Fibroblast of lung (primary cell): ENCODE data around the gene GPM6B. TPM values are rescaled to one million over a fixed set of nuclear protein-coding genes. Genes with fewer than 3 reads are reported as not detected.

ENCODE experiments used
- DNase-seq, 2 donors: peaks; one replicate each; pipeline versions ENCODE4 v3.0.0 to v3.0.0-alpha.2; 2010; ENCODE audit warnings: low read depth in 2 of 2
- H2AFZ ChIP-seq: 2 replicates; pipeline ENCODE4 v1.5.1; 2012; ENCODE audit warnings: low read length, control low read depth, inconsistent platforms
- H3K27ac ChIP-seq: 2 replicates; pipeline ENCODE4 v1.5.1; 2011; ENCODE audit warnings: low read length, control low read depth; ENCODE audit not compliant: insufficient read depth
- H3K27me3 ChIP-seq: 2 replicates; pipeline ENCODE4 v1.5.1; 2011; ENCODE audit warnings: mild to moderate bottlenecking, low read length; ENCODE audit not compliant: control insufficient read depth, insufficient read depth
- H3K36me3 ChIP-seq: 2 replicates; pipeline ENCODE4 v1.5.1; 2011; ENCODE audit warnings: low read length; ENCODE audit not compliant: control insufficient read depth, insufficient read depth
- H3K4me1 ChIP-seq: 2 replicates; pipeline ENCODE4 v1.5.1; 2011; ENCODE audit warnings: low read length; ENCODE audit not compliant: control insufficient read depth, insufficient read depth; ENCODE audit errors: extremely low read depth
- H3K4me2 ChIP-seq: 2 replicates; pipeline ENCODE4 v1.5.1; 2011; ENCODE audit warnings: low read length, control low read depth; ENCODE audit not compliant: insufficient read depth; ENCODE audit errors: extremely low read depth
- H3K4me3 ChIP-seq, 4 experiments: fragments of 200-600 bp in 1 of 4; sonication (generic) in 1 of 4; replicated peaks in 1 of 4; 2 replicates each; pipeline ENCODE4 v1.5.1; 2011 to 2016; ENCODE audit warnings: low read length in 4 of 4, low read depth in 3 of 4, mild to moderate bottlenecking in 3 of 4, control low read depth in 2 of 4, inconsistent platforms in 1 of 4, mixed read lengths in 1 of 4; ENCODE audit not compliant: insufficient read depth in 1 of 4; ENCODE audit errors: control extremely low read depth in 1 of 4
- H3K79me2 ChIP-seq: 2 replicates; pipeline ENCODE4 v1.5.1; 2012; ENCODE audit warnings: mild to moderate bottlenecking, low read length, inconsistent platforms; ENCODE audit not compliant: control insufficient read depth, insufficient read depth
- H3K9ac ChIP-seq: 2 replicates; pipeline ENCODE4 v1.5.1; 2011; ENCODE audit warnings: mild to moderate bottlenecking, low read length, control low read depth; ENCODE audit not compliant: insufficient read depth
- H3K9me3 ChIP-seq: 2 replicates; pipeline ENCODE4 v1.5.1; 2012; ENCODE audit warnings: low read depth, low read length; ENCODE audit not compliant: control insufficient read depth, insufficient read depth
- H4K20me1 ChIP-seq: 2 replicates; pipeline ENCODE4 v1.5.1; 2011; ENCODE audit warnings: low read length; ENCODE audit not compliant: control insufficient read depth, insufficient read depth; ENCODE audit errors: extremely low read depth
- EZH2 ChIP-seq: IDR thresholded peaks from 2 replicates; pipeline ENCODE4 v1.5.1; 2012; ENCODE audit warnings: low read length, control low read depth, mild to moderate bottlenecking; ENCODE audit errors: missing control alignments
- polyA plus RNA-seq, 2 donors: library from polyadenylated mRNA; depleted of rRNA in 1 of 2; stranded (reverse) in 1 of 2; unstranded in 1 of 2; fragments of >200 nt; gene quantifications; 2 replicates each; pipeline ENCODE4 v1.2.1, GENCODE V29; 2011 to 2012; ENCODE audit warnings: missing spikeins in 1 of 2
- total RNA-seq: library from RNA; depleted of rRNA; stranded (reverse); fragments of >200 nt; gene quantifications from 2 replicates; pipeline ENCODE4 v1.2.1, GENCODE V29; 2014
- TF ChIP-seq, protein P1 (sequence below), 2 donors: IDR thresholded peaks in 1 of 2; conservative IDR thresholded peaks in 1 of 2; 1 replicate in 1 of 2; 2 replicates in 1 of 2; pipeline ENCODE4 v1.5.1; 2011 to 2012; ENCODE audit warnings: low read length in 2 of 2, control low read depth in 1 of 2, inconsistent platforms in 1 of 2, low read depth in 1 of 2, mild to moderate bottlenecking in 1 of 2

GPM6B gene
- total and polyA plus RNA-seq, 2 donors (not counting 1 experiment from before 2014, with no cell fraction given), result 0.99 to 5.2 TPM

DNA sequence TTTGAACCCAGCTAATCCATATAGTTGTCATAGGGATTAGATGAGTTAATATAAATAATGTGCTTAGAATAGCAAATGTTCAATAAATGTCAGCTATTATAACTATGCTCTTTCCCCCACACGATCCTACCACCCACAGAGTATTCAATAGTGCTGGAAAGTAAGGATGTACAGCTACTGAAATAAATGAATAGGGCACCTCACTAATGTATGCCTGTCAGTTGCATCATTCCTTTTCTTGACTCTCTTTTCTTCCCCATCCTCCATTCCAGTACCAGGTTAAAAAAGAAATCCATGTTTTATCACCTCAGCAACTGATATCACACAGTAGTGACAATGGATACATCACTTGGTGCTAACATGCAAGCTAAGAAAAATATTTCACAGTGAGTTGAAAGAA is 42.8 kb upstream of the GPM6B start:
- Histone ChIP-seq H4K20me1 (no peaks in the 10 kb centered on the region), H3K27ac (no peak overlapping the region), H3K36me3 (no peaks in the 10 kb centered on the region), H3K79me2 (no peaks in the 10 kb centered on the region), H2AFZ (no peak overlapping the region), H3K4me1 (no peaks in the 10 kb centered on the region), H3K27me3 (no peaks in the 10 kb centered on the region), H3K4me2 (no peak overlapping the region), H3K9ac (no peak overlapping the region), H3K4me3 (no peak overlapping the region), H3K9me3 (no peaks in the 10 kb centered on the region)
- no peak for TF ChIP-seq EZH2
- TF ChIP-seq, protein P1, sequence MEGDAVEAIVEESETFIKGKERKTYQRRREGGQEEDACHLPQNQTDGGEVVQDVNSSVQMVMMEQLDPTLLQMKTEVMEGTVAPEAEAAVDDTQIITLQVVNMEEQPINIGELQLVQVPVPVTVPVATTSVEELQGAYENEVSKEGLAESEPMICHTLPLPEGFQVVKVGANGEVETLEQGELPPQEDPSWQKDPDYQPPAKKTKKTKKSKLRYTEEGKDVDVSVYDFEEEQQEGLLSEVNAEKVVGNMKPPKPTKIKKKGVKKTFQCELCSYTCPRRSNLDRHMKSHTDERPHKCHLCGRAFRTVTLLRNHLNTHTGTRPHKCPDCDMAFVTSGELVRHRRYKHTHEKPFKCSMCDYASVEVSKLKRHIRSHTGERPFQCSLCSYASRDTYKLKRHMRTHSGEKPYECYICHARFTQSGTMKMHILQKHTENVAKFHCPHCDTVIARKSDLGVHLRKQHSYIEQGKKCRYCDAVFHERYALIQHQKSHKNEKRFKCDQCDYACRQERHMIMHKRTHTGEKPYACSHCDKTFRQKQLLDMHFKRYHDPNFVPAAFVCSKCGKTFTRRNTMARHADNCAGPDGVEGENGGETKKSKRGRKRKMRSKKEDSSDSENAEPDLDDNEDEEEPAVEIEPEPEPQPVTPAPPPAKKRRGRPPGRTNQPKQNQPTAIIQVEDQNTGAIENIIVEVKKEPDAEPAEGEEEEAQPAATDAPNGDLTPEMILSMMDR (conservative IDR thresholded peaks at IDR 0.05 in 1 of 2, IDR thresholded peaks at IDR 0.05 in 1 of 2; ENCODE audit: low read depth in 1 of 2, low read length in 2 of 2), result no peak
- no peak for DNase-seq

DNA sequence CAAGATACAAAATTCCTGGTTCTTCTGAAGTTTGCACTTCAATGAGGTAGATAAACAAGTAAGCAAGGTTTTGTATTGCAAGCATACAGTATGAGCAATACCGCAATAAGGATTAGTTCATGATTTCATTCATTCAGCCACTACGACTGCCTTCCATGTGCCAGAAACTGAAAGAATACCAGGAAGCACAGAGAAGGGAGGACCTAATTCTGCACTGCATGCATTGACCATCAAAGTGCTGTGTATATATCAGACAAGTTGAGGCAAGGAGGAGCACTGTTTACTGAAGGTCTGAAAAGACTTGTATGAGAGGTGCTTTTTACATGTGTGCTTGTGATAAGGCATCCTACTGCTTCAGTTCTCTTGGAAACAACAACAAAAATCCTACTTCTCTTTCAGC is 40.9 kb upstream of the GPM6B start:
- no peak for DNase-seq
- no peaks in the 10 kb centered on the region for H3K79me2 ChIP-seq
- H3K9ac ChIP-seq, result no peak overlapping the region
- H3K9me3 ChIP-seq, result no peaks in the 10 kb centered on the region
- no peaks in the 10 kb centered on the region for H4K20me1 ChIP-seq
- TF ChIP-seq, protein P1 (conservative IDR thresholded peaks at IDR 0.05 in 1 of 2, IDR thresholded peaks at IDR 0.05 in 1 of 2; ENCODE audit: low read depth in 1 of 2, low read length in 2 of 2), result no peak
- TF ChIP-seq EZH2, result no peak
- no peaks in the 10 kb centered on the region for H3K36me3 ChIP-seq
- H2AFZ ChIP-seq, result no peak overlapping the region
- no peak overlapping the region for H3K4me3 ChIP-seq
- no peaks in the 10 kb centered on the region for H3K4me1 ChIP-seq
- no peak overlapping the region for H3K4me2 ChIP-seq
- H3K27me3 ChIP-seq, result no peaks in the 10 kb centered on the region
- H3K27ac ChIP-seq, result no peak overlapping the region

DNA sequence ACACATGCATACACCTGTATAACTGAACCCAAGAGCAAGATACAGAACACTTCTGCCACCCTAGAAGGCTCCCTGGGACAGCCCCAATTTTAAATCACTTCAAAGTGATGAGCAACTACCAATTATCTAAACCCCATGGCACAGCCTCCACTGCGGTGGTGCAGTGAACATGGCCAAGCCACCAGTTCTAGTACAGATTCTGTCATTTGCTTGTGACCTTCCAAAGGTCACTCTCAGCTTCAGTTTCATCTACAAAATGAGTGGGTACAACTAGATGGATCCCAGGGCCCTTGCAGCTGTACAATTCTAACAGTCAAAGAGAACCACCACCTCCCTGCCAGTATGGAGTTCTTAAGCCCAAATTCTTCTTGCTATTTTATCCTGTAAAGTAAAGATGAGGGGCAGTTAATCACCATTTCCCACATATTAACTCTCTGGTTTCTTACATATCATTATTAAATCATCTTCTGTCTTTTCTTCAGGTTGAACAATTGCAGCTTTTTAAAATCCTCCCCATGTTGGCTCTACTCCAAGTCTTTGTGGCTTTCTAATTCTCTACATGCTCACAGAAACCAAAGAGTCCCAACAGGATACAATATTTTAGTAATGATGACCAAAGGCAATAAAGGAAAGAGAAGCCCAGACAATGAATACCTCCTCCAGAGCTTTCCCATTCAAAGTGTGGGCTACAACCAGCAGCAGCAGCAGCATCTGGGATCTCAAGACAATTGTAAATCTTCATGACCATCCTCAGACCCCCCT is 39.0 kb upstream of the GPM6B start:
- no peaks in the 10 kb centered on the region for H3K79me2 ChIP-seq
- no peaks in the 10 kb centered on the region for H3K27me3 ChIP-seq
- DNase-seq, result peak; percentile 10 to 26
- H3K4me2 ChIP-seq, result no peak overlapping the region
- no peaks in the 10 kb centered on the region for H3K36me3 ChIP-seq
- H4K20me1 ChIP-seq, result no peaks in the 10 kb centered on the region
- H2AFZ ChIP-seq, result no peak overlapping the region
- no peak overlapping the region for H3K4me3 ChIP-seq
- H3K9me3 ChIP-seq, result no peaks in the 10 kb centered on the region
- H3K9ac ChIP-seq, result no peak overlapping the region
- no peaks in the 10 kb centered on the region for H3K4me1 ChIP-seq
- no peak overlapping the region for H3K27ac ChIP-seq
- TF ChIP-seq EZH2, result no peak
- TF ChIP-seq, protein P1 (conservative IDR thresholded peaks at IDR 0.05 in 1 of 2, IDR thresholded peaks at IDR 0.05 in 1 of 2; ENCODE audit: low read depth in 1 of 2, low read length in 2 of 2), result no peak
